NCI-H2196 treated with DMSO at 0.1 percent for 48 hours (cell line): ENCODE measurements around the gene CUTC.

Source experiments
- DNase-seq: peaks from one replicate; lab custom pipeline; 2025; ENCODE audit not compliant: unreplicated experiment; lab: John Stamatoyannopoulos, UW

CUTC gene

GRCh38 chr10:99782447-99783286 is 50.6 kb downstream of the CUTC start, which contains the start of gene ABCC2:
TSS of gene ABCC2 (plus strand) at chr10:99782640. CDS start at chr10:99782845, 205 bp downstream.
- DNase-seq = no peak

GRCh38 chr10:99784016-99784726 is 52.1 kb downstream of the CUTC start:
- DNase-seq = no peak

- no peak for DNase-seq
Observed at GRCh38 chr10:99784727-99785441, 52.9 kb downstream of the CUTC start.

- DNase-seq = no peak
Observed at GRCh38 chr10:99785646-99786045, 53.6 kb downstream of the CUTC start.

GRCh38 chr10:99787311-99787710 is 55.3 kb downstream of the CUTC start:
- DNase-seq = no peak

- no peak for DNase-seq
Observed at GRCh38 chr10:99787782-99788445, 55.9 kb downstream of the CUTC start.

- DNase-seq = no peak
Observed at GRCh38 chr10:99788598-99789256, 56.7 kb downstream of the CUTC start.

GRCh38 chr10:99791831-99792230 is 59.8 kb downstream of the CUTC start:
- DNase-seq = no peak

- DNase-seq = no peak
Observed at GRCh38 chr10:99793819-99794218, 61.8 kb downstream of the CUTC start.

GRCh38 chr10:99796928-99797327 is 64.9 kb downstream of the CUTC start:
- no peak for DNase-seq

GRCh38 chr10:99798031-99798430 is 66.0 kb downstream of the CUTC start:
- DNase-seq = no peak

- DNase-seq = no peak
Observed at GRCh38 chr10:99798920-99799319, 66.9 kb downstream of the CUTC start.

GRCh38 chr10:99799613-99800012 is 67.6 kb downstream of the CUTC start:
- DNase-seq = no peak

- DNase-seq = no peak
Observed at GRCh38 chr10:99804471-99804870, 72.4 kb downstream of the CUTC start.

- DNase-seq = no peak
Observed at GRCh38 chr10:99805190-99805589, 73.2 kb downstream of the CUTC start.
